Stimulated activated naive CD8-positive, alpha-beta T cell treated with anti-CD3 and anti-CD28 coated beads, Interleukin-15, Interleukin-2, amounts not matched to agents 100 U/mL and 50 U/mL, for 24 hours (primary cell): ENCODE data around the gene BLOC1S1.

Source experiments
- ATAC-seq: fragments of 150-1000 bp; cut with Tn5 transposase; one replicate; pipeline ENCODE4 v1.10.0; 2021
- DNase-seq: peaks from one replicate; pipeline ENCODE4 v3.0.0; 2021

Gene BLOC1S1

GRCh38 chr12:55711786-55712553 is 3.9 kb upstream of the BLOC1S1 start:
- ATAC-seq (no peak), DNase-seq (no peak)

- DNase-seq (no peak), ATAC-seq (no peak)
These were observed 3.0 kb upstream of the BLOC1S1 start for GRCh38 chr12:55712700-55713415.

- ATAC-seq (no peak), DNase-seq (no peak)
These were observed 2.1 kb upstream of the BLOC1S1 start for GRCh38 chr12:55713721-55714120.

- ATAC-seq (no peak), DNase-seq (no peak)
These were observed 579 bp upstream of the BLOC1S1 start for GRCh38 chr12:55715169-55715764.

GRCh38 chr12:55716582-55716957 is 724 bp downstream of the BLOC1S1 start:
- no peak for ATAC-seq
- DNase-seq, result no peak

- ATAC-seq, result peak; percentile 56
- no peak for DNase-seq
These were observed 1.5 kb downstream of the BLOC1S1 start for GRCh38 chr12:55717011-55718007.

GRCh38 chr12:55718015-55718414 is 2.2 kb downstream of the BLOC1S1 start:
- no peak for DNase-seq
- no peak for ATAC-seq

GRCh38 chr12:55718624-55719275 is 2.9 kb downstream of the BLOC1S1 start:
- ATAC-seq (no peak), DNase-seq (no peak)

GRCh38 chr12:55719371-55719770 is 3.5 kb downstream of the BLOC1S1 start:
- ATAC-seq (no peak), DNase-seq (no peak)

GRCh38 chr12:55720071-55720564 is 4.3 kb downstream of the BLOC1S1 start, which contains the start of gene RDH5:
RDH5 (plus strand) TSS chr12:55720393; CDS start chr12:55721185, 792 bp downstream.
- no peak for DNase-seq
- no peak for ATAC-seq

GRCh38 chr12:55720894-55721444 is 5.1 kb downstream of the BLOC1S1 start:
- ATAC-seq, result no peak

GRCh38 chr12:55721601-55722213 is 5.9 kb downstream of the BLOC1S1 start:
- no peak for ATAC-seq
- no peak for DNase-seq

More at GRCh38 chr12:55720894-55721444, 5.1 kb downstream of the BLOC1S1 start:
- DNase-seq, result no peak

GRCh38 chr12:55722948-55723347 is 7.1 kb downstream of the BLOC1S1 start:
- ATAC-seq (no peak), DNase-seq (no peak)

GRCh38 chr12:55723516-55724225 is 7.8 kb downstream of the BLOC1S1 start:
- no peak for DNase-seq

GRCh38 chr12:55724226-55724939 is 8.5 kb downstream of the BLOC1S1 start:
- DNase-seq (peak; percentile 73), ATAC-seq (no peak)

More at GRCh38 chr12:55723516-55724225, 7.8 kb downstream of the BLOC1S1 start:
- ATAC-seq, result no peak

- ATAC-seq (no peak), DNase-seq (no peak)
These were observed 9.1 kb downstream of the BLOC1S1 start for GRCh38 chr12:55724940-55725309.

- DNase-seq, result no peak
- no peak for ATAC-seq
These were observed 9.7 kb downstream of the BLOC1S1 start for GRCh38 chr12:55725556-55725955.

GRCh38 chr12:55726971-55727370 is 11.1 kb downstream of the BLOC1S1 start:
- DNase-seq, result no peak
- no peak for ATAC-seq

GRCh38 chr12:55727643-55728185 is 11.9 kb downstream of the BLOC1S1 start:
- ATAC-seq, result no peak
- DNase-seq, result no peak
